Measurements from ENCODE around the gene PREX1.
"Not testable (repeated sequence)": the region's sequence is repeated elsewhere in the genome, so short reads cannot be mapped to it uniquely, and the experiment has no call there.

The PREX1 gene

DNA sequence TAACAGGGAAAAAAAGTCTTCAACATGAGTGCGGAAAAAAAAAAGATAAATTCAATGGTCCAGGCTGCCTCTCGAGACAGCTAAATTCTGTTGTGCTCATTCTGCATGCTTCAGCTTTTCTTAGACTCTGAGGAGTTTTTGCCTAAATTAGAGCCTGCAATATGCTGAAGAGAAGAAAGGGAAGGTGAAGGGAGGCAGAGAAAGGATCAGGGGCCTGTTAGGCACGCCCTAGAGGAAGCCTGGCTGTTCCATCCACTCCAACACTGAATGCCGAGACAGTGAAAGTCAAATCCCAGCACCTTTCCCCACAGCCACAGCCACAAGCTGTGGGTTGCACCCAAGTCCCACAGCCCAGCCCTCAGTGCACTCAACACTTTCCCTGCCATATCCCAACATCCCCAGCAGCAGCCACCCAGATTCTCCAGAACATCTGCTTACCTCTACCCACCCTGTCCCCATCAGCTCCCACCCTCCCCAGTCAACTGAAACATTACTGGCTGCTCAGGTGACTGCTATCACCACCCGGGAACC is 37.3 kb downstream of the PREX1 start:
- DNase-seq: no peak

DNA sequence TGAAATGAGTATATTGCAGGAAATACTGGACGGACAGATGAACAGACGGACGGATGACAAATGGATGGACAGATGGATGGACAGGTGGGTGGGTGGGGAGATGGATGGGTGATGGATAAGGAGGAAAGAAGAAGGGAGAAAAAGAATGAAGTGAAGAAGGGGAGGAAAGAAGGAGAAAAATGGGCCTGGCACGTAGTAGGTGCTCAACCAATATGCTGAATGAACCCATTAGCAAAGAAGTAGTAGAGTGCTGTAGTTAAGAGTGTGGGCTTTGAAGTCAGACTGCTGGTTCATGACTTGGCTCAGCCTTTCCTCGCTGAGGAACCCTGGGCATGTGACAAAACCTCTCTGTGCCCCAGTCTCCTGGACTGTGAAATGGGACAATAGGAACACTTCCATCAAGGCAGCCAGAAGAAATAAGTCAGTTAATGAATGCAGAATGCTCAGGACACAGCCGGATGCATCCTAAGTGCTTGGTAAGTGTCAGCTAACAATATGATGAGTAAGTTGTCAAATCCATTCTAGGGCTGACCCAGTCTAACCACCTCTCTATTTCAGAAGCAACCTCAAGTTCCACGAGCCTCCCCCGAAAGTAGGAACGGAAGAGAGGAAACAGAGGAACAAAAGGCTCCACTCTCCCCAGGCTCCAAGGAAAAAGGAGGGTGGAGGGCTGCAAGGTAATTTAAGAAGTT is 37.9 kb downstream of the PREX1 start:
- DNase-seq: no peak

DNA sequence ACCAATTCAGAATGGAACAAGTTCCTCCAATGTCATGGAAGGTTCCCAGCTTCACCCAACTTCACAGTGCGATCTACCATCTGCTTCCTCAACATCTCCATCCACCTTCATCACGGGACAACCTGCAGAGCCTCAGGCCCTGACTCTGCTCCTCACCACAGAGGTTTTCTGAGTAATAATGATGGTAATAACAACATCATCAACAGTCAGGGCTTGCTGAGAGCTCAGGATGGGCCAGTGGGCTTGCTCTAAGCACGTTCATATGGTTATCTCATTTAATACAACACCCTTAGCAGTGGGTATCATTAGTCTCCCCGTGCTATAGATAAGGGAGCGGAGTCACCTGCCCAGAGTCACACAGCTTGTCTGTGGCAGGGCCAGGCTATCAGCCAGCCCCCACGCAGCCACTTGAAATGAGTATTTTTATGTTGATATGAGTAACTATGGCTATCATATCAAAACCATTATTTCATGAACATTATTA is 38.6 kb downstream of the PREX1 start:
- DNase-seq: no peak

DNA sequence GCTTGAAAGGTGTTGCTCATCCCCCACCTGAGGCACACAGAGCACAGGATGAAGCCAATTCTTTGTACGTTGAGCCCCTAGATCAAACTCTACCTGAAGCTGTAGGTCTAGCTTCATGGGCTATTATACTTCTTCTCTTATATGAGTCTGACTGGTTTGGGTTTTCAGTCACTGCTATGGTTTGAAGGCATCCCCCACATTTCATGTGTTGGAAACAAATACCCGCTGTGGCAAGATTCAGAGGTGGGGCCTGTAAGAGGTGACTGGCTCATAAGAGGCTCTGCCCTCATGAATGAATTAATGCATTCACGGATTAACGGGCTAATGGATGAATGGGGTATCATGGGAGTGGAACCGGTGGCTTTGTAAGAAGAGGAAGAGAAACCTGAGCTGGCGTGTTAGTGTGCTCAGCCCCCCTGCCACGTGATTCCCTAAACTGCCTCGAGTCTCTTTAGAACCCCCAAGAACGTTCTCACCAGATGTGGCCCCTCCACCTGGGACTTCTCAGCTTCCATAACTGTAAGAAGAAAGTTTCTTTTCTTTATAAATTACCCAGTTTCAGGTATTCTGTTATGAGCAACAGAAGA is 39.2 kb downstream of the PREX1 start:
- DNase-seq: no peak

DNA sequence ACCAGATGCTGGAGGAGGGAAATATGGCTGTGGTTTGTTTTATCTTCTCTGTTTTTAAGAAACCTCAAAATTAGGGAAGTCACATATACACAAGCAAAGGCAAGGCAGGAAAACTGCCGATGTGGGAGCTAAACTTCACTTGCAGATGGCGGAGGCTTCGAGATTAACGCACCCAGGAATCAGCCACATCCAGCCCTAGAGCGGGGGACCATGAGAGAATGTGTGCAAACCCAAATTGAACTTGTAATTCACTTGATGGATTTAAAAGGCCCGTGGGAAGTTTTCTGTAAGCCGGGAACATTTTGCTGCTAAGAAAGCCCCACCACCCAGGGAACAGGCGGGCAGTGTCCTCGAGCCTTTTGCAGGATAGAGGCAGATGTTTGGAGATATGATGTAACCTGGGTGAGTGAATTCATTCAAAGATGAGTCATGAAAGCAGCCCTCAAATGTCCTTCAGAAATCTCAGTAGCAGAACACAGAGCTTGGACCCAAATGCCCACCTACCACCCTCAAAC is 39.9 kb downstream of the PREX1 start:
- DNase-seq: no peak

DNA sequence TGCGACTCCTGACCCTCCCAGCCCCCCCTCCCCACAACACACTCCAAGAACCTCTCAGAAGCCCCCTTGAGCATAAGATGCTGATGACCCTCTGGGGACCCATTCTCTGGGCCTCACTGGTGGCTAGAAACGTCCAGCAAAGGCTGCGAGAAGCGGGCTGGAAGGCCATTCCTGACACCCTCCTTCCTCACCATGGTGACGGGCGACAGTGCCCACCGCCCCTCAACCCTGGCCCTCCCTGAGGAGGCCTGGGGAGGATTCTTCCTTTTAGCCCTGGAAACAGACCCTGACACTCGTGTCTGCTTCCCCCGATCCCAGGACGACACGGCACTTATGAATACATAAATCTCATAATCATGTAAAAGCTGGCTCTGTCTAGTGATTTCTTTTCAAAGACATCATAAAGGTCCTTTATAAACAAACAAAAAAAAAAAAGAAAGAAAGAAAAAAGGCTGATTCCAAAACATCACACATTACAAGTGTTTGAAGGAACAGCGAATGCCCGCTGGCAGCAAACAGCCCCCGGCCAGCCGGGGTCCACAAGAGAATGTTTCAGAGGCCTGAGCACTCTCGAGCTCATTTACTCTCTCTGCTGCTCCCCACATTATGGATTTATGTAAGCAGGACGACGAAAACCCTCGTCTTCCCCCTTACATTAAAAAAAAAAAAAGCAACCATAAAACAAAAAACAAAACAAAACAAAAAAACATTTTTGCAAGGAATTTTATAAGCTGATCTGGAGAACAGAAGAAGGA is 40.7 kb downstream of the PREX1 start:
- no peak for DNase-seq

DNA sequence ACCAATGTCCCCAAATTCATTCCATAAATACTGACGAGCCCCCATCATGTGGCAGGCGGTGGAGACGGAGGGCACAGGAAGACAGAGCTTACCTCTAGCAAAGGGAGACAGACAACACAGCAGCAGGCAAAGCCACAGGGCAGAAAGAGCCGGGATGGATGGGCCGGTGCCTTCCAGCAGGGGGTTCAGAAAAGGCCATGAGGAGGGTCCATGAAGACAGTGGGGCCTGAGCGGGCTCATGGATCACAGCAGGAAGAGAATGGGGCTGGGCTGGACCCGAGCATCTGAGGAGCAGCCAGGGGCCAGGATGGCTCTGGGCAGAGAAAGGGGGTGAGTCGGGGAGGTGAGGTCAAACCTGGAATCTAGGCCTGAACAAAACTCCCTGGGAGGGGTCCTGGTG is 42.0 kb downstream of the PREX1 start:
- no peak for DNase-seq

DNA sequence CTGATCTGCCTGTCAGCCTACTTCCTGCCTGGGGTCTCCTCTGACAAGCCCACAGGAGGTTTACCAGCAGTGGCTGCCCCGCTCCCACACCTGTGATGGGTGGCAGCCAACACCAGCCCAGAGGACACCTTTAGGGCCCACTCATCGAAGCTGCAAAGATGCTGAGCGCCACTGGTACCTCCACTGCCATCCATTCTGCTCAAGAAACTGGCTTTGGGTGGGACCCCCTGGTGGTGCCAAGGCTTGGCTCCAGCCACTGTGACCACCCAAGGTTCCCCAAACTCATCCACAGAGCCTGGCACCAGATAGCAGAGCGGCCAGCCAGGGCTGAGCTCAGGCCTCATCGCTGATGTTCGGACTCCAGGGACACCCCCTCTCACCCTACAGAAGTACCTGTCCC is 42.5 kb downstream of the PREX1 start:
- no peak for DNase-seq

DNA sequence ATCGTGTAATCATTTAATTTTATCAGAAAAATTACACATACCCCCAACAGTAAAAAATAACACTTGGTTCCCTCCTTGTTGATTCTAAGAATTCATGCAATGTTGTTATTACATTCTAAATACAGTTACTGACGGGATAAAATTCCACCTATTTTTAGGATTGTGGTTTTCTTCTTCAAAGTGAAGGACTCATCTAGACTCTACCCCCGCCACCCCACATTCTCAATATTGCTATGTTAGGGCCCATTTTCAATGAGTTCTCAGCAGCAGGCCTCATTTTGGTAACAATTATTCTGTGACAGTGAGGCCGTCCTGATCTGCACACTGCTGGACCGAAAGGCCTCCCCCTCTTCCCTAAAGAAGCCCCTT is 43.5 kb downstream of the PREX1 start:
- DNase-seq: no peak

DNA sequence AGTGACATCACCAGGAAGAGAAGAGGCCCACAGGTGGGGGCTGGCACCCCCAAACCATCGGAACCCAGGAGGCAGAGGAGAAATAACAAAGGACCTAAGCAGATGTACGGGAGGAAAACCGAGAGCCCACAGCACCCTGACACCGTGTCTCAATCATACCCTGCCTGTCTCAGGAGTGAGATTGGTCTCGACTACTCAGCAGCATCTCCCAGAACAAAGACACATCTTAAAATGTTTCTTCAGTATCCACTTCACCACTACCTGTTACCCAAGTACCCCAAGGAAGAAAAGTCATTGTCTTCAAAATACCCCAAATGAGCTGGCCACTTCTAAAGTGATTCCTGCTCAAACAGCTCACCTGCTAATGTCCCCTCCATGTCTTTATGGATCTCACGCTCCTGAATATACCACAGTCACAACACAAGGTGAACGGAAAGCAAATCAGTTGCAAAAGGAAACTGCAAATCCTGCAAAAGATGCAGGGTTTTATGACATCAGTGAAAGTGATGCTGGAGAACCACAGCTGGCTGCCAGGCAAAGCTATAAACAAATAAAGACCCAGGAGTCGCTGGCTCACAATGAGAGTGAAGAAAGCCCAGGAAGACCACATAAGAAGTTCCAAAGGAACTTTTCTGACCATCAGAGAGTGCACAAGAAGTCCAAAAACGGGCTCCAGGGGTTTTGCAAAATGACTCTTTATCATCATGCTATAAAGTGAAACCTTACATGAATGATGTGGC is 44.1 kb downstream of the PREX1 start:
- DNase-seq: no peak

DNA sequence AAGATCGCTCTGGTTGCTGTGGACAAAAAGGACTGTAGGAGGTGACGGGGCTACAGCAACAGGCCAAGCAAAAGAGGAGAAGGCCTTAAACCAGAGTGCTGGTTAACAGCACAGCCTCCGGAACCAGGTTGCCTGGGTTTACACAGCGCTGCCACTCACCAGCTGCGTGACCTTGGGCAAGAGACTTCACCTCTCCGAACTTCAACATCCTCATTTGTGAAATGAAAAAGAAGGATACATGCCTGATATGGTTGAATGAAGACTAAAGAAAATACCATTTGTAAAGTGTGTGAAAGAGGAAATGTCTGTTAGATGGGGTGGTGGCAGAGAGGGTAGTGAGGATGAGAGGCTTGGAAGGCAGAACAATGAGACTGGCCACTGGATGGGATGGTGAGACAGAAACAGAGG is 44.9 kb downstream of the PREX1 start:
- DNase-seq: no peak

DNA sequence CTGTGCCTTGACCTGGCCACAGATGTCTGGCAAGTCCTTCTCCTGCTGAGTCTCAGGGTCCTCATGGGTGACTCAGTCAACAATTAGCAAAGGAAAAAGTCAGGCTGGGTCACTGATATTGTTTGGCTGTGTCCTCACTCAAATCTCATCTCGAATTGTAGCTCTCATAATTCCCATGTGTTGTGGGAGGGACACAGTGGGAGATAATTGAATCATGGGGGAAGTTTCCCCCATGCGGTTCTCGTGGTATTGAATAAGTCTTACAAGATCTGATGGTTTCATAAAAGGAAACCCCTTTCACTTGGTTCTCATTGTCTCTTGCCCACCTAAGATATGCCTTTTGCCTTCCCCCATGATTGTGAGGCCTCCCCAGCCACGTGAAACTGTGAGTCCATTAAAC is 45.7 kb downstream of the PREX1 start:
- no peak for DNase-seq

DNA sequence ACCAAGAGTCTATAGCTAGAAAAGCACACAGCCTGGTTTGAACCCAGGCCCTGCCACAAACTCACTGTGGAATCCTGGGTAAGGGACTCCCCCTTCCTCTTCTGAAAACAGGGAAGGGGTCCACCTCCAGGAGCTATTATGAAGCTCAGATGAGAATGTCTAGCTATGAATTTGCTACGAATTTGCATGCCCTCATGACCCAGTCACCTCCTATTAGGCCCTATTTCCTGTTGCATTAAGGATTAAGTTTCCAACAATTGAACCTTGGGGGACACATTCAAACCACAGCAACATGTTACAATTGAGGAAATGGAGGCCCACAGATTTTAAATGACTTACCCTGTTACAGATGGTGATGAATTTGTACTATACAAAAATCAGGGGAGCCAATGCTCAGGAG is 46.2 kb downstream of the PREX1 start:
- DNase-seq: no peak

DNA sequence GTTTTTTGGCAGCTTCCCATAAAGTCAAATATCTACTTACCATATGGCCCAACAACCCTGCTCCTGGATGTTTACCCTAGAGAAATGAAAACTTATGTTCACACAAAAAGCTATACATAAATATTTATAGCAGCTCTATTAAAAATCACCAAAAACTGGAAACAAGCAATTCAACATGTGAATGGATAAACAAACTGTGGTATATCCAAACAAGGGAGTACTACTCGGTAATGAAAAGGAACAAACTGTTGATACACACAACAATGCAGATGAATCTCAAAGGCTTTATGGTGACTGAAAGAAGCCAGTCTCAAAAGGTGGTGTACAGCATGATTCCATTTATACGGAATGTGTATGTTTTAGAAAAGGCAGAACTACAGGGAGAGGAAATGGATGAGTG is 48.4 kb downstream of the PREX1 start:
- DNase-seq: no peak

DNA sequence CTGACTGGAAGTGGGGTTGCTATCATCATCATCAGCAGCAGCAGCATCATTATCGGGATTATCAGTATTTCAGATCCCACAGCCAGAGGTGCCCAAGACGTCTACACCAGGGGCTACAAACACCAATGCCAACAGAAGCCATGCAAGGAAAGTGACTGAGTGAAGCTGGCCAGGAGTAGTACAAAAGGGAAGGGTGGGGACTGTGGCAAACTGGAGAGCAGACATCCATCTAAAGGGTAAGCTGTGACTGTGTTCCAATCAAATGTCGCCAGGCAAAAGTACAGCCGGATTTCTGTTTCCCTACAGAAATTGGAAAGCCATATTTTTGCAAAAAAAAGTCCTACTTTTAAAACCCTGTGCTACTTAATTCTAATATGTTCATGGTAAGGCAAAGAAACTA is 50.0 kb downstream of the PREX1 start:
- DNase-seq: no peak

DNA sequence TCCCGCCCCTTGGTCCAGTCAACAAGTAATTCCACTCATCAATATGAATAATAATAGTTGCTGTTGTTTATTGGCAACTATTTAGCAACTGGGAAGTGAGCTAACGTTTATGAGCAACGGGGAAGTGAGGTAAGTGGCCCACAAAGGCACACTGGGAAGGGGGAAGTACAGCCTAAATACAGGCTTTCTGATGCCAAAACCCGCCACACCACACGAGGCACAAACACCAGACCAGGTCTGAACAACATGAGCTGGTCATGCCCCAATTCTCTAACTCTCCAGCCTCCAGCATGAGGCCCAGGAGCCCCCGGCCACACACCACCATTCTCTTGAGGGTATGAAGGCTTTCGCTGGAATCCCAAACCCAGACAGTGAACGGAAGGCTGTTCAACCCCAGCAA is 50.8 kb downstream of the PREX1 start:
- no peak for DNase-seq

DNA sequence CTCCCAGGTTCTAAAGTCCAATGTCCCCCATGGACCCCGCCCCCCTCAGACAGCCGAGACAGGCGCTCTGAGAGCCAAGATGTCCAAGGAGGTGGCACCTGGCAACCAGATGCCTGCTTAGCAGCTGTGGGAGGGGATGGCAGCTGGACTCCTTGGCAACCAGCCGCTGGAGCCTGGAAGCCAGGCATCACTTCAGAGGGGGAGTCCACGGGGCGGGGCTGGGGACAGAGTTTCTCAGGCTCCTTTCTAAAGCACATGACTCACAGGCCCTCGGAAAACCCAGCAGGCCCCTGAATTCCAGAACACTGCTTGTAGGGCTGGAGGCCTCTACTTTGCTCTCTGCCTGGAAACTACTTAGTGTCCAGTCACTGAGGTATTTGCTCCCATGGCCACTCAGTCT is 51.5 kb downstream of the PREX1 start:
- DNase-seq: no peak

DNA sequence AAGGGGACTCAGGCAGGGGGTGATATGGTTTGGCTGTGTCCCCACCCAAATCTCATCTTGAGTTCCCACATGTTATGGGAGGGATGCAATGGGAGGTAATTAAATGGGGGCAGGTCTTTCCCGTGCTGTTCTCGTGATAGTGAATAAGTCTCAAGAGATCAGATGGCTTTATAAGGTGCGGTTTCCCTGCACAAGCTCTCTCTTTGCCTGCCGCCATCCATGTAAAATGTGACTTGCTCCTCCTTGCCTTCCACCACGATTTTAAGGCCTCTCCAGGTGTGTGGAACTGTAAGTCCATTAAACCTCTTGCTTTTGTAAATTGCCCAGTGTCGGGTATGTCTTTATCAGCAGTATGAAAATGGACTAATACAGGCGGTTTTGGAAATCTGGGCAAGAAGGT is 52.3 kb downstream of the PREX1 start:
- not testable (repeated sequence) for DNase-seq

DNA sequence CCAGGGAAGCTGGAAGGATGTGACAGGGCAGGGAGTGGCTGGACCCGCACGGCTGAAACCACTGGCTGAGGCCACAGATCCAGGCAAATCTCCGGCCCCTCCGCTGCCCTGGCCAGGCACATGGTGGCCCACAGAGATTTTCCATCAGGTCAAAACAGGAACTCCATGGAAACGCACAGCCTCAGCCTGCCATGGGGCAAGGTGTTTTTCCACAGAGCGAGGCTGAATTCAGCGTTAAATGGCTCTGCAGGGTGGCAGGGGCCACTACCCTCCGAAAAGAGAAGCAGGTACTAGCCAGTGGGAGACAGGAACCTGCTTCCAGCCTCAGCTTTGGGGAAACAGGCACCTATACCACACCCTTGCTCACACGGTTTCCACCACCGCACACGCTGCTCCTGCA is 53.1 kb downstream of the PREX1 start:
- DNase-seq: no peak

DNA sequence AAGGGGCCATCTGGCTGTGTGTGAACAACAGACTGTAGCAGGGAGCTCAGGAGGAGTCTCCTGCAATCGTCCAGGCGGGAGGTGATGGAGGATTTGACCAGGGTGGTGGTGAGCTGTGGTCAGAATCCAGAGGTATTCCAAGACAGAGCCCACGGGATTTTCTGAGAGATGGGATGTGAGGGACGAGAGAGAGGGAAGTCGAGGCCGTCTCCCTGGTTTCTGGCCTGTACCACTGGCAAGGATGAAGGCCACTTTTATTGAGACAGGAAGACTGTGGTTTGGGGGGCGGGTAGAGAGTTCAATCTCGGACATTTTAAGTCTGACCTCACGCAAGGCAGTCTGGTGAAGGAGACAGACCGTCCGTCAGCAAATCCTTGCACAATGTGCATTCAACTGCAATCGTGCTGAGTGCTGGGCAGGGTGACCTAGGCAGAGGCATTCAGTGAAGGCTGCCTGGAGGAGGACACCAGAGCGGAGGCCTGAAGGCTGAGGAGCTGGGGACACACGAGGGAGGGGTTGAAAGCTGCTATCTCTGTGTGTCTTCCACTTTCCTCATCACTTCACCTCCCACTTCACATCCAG is 53.9 kb downstream of the PREX1 start:
- no peak for DNase-seq

DNA sequence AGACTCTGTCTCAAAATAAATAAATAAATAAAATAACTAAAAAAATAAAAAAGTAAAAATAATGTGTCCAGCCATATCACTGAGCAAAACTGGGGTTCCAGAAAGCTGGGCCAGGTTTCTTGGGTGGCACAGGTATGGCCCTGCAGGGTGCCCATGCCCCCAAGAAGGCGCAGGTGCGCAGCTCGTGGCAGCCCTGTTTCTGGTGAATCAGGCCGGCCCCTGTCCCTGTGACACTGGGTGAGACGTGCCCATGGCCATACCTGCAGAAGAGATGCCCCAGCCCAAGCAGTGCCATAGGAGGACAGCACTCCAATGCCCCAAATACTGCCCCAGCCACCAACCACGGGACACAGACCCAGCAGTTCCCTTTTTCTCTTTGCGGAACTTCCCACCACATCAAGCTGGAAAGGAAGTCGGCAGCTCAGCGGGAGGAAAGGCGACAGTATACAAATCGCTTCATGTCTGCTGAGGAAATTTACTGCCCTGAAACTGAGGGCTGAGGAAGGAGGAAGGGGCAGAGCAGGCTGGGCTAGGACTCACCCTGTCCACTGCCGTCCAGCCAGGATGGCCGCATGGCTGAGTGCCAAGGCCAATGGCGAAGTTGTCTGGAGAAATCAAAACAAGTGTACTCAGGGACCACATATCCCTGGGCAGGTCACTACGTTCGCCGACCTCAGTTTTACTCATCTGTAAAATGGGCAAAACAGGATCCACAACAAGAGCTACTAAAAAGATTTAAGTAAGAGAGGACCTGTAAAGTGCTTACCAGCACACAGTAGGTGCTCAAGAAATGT is 55.4 kb downstream of the PREX1 start:
- DNase-seq: no peak

DNA sequence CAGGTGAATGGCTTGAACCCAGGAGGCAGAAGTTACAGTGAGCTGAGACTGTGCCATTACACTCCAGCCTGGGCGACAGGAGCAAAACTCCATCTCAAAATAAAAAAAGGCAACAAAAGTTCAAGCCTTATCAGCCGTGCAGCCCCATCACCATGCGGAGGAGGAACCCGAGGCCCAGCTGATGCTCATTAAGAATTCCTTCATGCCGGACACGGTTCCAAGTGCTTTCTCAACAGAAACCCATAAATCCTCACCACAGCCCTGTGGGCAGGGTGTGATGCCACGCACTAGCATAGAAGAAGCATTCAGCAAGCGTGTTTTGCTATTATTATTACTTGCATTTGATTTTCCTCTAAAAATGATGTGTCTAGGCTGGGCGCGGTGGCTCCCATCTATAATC is 56.3 kb downstream of the PREX1 start:
- DNase-seq: no peak
